Bone marrow (tissue), 2 donors: ENCODE data around the gene S100A9.
A peak's percentile ranks its signal among the peaks of the same experiment; 100 is the strongest.
"Not testable (repeated sequence)": the region's sequence is repeated elsewhere in the genome, so short reads cannot be mapped to it uniquely, and the experiment has no call there.

Source experiments
- DNase-seq, 2 donors: peaks; one replicate each; lab custom pipeline; 2025; lab: John Stamatoyannopoulos, UW

Gene S100A9

DNA sequence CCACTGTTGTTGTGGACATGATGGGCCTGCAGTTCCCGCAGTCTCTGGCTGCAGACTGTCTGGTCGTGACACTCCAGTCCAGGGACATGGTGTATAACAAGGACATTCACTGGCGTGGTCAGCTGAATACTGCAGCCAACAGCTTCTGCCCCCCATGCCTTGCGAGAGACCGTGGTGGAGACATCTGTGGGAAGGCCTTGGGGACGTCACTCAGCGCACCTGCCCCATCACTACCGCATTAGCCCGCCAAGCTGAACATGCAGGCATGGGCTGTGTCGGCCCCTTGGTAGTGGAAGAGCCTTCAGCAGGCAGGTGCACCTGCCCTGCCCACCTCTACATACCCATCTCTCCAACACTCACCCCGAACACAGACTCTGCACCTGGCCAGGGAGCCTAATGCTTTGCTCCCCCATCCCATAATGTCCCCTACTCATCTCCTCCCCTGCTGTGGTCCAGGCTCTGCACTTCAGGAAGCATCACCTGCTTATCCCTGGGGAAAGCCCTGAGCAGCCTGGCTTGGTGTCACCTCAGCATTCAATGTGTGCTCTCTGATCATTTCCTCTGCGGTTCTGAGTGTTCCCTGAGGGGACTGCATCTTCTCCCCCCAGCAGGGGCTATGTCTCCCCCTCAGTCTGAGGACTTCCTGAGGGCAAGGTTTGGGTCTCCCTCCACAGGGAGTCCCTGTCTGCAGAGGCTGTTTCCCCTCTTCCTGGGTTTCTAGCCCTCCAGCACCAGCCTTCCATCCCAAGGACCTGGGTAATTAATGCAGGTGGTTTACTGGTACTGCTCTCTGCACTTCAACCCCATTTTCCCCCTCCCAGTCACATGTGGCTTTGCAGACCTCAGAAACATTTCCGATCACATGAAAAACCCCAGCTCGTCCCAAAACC lies 12.2 kb upstream of the S100A9 start:
- no peak for DNase-seq

DNA sequence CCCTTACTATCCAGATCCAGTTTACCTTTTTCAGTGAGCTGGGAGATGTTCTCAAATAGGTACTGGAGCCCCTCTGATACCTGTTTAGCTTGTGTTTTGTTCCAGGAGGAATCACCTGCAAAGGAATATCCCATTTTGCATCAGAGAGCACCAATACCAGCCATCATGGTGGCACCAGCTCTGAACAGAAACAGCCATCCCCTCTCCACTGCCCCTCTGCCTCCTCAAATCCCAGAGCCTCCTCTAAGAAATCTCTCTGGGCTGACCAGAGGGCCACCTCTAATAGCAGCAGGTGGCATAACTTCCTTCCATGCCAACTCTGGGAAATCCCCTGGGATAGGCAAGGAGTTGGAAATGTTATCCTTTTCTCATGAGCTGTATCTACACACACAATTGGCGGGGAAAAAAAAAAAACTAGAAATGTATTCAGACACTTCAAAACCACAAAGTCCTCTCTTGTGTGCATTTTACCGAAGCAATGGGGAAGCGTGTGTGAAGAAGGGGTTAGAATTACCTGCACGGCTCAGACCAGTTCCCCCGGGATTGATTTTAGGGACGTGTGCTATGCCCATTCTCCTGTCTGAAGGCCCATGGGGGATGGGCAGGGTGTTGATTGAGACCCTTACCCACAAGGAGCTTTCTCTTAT lies 11.5 kb upstream of the S100A9 start:
- no peak for DNase-seq

DNA sequence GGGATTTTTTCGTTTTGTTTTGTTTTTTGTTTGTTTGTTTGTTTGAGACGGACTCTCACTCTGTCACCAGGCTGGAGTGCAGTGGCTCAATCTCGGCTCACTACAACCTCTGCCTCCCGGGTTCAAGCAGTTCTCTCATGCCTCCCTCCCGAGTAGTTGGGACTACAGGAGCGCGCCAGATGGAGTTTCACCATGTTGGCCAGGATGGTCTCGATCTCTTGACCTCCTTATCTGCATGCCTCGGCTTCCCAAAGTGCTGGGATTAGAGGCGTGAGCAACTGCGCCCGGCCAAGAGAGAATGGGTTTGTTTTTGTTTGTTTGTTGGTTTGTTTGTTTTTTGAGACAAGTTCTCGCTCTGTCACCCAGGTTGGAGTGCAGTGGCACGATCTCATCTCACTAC lies 10.6 kb upstream of the S100A9 start:
- not testable (repeated sequence) for DNase-seq

DNA sequence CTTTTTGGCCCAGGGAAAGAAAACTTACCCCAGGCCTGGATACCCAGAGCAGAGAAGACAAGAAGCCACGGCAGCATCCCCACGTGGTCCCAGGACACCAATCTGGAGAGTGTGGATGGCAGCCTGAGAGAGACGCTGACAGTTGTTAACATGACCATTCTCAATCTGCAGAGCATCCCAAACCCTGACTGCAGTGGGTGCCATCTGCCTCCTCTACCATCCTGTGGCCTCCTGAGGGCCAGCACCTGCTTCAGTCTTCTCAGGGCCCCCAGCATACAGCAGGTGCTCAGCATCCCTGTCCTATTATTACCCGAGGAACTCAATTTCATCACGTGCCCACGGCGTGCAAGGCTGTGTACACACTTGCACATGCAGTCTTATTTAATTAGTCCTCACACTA lies 9.8 kb upstream of the S100A9 start:
- DNase-seq = no peak

DNA sequence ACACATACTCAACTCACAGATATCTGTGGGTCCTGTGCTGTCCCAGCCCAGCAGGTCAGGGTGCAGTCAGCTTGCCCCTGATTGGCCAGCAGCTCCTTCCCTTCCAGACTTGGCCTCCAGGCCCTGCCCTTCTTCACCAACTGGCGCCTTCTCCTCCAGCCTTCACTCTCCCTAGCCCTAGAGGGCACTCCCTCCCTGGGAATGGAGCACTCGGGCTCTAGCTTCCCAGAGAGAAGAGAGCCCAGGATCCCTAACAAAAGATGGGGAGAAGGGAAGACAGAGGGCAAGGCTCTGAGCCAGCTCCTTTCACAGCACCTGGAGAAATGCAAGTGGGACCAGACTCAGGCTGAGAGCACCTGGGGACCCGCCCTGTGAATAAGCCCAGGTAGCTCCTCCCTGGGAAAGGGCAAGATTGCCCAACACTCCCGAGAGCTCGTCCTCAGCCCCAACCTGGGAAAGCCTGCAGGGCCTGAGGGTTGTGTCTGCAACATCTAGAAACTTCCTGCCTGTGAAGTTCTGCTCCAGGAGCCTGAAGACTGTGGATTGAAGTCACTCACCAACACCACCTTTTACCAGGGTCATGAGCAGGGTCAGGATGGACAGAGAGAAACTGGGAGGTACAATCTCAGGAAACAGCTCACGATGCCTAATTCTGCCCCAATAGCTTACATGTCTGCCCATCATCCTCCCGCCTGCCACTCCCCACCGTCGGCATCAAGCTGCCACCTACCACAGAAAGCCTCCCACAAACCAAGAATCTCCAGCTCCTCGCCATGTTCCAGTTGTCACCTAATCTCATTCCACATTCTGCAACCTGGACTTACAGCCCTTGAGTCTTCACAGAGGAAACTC lies 8.9 kb upstream of the S100A9 start, which contains the start of gene PGLYRP4:
TSS of gene PGLYRP4 (minus strand) at position 331 of the 852 bp plus-strand sequence. CDS start 909 bp downstream, outside the sequence.
- no peak for DNase-seq

DNA sequence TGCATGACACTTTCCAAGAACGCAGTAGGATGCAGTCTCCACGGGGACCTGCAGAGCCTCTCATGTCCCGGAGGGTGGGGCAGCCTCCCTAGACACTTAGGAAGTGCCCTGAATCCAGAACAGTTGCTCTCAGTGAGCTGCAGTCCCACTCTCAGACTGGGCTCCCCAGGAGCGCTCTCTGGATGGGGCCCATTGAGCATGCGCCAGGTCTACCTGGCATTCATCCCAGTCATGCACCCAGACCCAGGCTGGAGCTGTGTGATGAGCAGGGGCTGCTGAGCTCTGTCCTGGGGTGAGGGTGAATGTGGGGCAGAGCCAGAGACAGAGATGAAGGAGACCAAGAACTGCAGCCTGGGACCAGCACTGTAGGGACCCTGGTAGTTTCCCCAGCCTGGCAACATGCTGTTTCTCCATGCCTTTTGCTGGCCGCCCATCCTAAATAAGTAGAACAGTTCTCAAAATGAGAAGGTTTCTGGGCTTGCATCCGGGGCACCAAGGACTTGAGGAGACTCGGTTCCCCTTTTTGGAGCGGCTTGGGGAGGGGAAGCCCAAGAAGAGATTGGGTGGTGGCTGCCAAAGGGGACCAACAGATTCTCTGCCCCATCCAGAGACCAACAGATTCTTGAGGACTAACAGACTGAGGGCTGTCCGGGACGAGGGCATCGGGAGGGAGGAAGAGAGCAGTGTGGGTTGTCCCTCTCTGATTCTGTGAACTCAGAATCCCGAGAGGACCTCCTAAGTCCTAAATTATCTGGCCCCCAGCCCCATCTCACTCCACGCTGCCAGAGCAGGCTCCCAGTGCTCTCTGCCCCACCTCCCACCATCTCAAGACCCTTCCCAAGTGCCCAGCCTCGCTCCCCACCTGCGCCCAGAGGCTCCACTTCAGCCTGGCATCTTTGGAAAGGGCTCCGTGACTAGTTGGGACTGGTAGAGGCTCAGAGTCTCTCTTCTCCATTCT lies 8.0 kb upstream of the S100A9 start:
- no peak for DNase-seq

DNA sequence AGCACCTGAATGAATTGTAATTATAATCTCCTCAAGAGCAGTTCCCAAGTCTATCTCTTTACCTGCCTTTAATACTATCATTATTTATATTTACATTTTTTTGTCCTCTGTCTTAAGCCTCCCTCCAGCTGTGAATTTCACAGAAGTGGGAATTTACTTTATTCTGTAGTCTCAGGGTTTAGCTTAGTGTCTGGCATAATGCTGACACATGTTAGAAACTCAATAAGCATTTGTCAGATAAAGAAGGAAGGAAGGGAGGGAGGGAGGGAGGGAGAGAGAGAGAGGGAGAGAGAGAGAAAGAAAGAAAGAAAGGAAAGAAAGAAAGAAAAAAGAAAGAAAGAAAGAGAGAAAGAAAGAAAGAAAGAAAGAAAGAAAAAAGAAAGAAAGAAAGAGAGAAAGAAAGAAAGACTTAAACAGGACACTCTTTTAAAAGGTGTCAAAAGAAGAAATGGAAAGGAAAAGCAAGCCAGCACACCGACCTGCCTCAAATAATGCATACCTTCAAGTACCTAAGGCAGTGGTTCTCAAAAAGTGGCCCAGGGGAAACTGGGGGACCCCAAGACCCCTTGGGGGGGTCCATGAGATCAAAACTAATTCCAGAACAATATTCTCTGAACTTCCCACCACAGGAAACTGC lies 7.2 kb upstream of the S100A9 start:
- no peak for DNase-seq

DNA sequence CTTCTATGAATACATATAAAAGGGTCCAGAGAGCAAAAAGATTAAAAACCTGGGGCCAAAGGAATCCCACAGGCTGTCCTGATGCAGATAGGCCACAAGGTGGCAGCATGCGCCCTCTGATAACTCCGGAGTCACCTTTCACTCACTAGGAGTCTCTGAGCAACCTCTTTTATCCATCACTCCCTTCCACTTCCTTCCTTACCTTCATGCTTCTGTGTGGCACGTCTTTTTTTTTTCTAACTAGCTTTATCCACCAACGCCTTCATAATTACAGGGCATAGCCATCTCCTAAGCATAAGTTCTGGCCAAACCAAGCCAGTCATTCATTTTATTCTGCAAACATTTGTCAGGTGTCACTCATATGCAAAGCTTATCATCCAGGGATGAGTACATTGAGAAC lies 5.1 kb upstream of the S100A9 start:
- DNase-seq = peak; percentile 14 to 52

DNA sequence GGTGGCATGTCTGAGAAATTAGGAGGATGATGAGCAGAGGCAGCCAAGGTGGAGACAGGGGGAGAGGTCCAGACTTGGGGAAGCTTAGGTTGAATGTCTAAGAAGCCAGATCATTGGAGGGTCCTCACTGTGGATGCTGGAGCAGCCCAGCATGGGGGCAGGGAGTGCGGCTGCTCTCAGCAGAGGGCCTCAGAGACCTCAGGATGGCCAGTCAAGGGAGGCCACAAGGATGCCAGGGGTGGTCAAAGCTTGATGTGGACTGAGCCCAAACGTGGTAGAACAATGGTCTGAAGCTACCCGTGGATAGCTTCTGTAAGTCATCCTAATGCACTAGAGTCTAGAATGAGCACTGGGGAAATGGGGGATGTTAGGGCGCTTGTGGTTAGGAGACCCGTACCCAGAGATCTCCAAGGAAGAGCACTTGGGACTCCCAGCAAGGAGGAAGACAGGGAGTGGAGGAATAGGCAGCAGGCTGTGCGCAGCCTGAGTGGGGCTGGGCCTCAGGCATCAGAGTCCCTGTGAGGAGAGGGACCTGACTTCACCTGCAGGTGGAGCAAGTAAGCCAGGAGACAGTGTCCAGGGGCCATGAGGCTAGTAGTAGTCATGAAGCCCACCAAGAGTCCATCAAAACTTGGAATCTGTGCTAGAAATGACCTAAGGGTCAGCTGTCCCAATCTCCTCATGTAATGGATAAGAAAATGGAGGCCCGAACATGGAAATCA lies 4.3 kb upstream of the S100A9 start:
- no peak for DNase-seq

DNA sequence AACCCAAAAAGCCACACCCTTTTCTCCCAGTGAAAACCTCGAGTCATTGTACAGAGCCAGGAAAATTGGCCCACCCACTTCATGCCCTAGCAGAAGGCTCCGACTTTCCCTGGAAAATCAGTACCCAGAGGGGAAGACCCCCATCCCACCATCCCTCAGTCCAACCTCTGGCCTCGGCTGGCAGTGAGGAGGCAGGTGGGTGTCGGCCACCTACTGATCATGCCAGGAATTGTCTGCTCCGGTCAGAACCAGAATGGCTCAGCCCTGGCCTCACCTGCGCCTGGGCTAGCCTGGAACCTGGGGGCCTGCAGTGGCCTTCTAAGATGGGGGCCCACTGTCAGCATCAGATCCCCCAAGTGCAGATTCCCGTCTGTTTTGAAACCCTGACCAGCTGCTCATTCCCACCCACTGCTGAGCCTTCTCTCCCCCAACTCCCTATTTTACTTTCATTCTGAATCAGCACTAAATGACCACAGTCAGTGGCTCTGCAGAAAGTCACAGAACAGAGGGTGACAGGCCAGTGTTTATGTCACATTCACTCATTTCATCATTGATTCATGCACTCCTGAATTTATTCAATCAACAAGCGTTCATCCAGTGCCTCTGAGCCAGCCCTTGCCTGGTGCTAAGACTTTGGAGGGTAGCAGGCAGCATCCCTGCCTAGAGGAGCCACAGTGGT lies 3.0 kb upstream of the S100A9 start:
- no peak for DNase-seq

DNA sequence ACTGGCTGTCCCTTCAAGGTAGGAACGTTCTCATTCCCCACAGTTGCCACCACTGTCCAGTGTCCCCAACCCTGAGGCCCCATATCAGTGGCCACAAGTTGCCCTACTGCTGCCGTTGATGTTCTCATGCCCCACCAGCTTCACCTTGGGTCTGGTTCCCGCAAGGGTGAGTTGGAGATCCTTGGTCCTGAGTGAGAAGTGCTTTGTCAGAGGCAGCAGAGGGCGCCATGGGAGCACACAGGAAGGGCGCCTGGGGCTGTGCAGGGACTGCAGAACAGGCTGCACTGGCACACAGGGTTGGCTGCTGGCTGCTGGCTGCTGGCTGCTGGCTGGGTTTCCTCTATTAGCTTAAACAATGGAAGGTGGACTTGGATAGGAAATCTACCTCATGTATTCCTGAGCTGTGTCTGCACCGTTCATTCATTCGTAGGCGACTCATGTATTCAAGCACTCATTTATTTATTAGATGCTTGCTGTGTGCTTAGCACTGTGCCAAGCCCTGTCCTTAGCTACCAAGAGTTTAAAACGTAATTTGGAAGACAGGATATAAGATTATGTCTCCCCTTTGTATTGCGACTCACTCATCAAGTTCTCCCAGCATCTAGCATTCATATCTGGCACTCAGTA lies 2.1 kb upstream of the S100A9 start:
- DNase-seq = peak; percentile 27 to 57

DNA sequence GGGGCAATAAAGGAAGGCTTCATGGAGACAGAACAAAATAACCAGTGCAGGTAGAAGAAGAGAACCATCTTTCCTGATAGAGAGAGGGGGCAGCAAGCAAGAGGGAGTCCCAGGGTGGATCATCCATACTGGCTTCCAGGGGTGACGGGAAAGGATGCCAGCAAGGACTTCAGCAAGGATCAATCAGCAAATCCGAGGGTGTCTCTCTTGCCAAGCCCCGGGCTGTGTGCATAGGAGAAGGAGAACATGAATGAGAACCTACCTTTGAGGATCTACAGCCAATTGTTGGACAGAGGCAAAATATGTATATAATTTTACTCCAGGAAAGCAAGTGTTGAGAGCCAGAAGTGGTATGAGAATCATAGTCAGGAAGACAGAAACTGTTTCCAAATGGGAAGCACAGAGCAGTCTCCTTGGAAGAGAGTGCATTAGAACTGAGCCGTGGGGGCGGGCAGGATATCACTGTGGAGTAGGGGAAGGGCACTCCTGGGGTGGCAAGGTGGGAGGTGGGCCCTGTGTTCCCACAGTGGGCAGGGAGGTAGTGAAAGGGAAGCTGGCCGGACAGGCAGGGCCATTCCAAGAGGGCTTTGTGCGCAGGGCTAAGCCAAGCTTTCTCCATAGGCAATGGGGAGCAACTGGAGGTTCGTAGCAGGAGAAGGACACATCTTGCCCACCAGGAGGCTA lies 1.1 kb upstream of the S100A9 start:
- no peak for DNase-seq

DNA sequence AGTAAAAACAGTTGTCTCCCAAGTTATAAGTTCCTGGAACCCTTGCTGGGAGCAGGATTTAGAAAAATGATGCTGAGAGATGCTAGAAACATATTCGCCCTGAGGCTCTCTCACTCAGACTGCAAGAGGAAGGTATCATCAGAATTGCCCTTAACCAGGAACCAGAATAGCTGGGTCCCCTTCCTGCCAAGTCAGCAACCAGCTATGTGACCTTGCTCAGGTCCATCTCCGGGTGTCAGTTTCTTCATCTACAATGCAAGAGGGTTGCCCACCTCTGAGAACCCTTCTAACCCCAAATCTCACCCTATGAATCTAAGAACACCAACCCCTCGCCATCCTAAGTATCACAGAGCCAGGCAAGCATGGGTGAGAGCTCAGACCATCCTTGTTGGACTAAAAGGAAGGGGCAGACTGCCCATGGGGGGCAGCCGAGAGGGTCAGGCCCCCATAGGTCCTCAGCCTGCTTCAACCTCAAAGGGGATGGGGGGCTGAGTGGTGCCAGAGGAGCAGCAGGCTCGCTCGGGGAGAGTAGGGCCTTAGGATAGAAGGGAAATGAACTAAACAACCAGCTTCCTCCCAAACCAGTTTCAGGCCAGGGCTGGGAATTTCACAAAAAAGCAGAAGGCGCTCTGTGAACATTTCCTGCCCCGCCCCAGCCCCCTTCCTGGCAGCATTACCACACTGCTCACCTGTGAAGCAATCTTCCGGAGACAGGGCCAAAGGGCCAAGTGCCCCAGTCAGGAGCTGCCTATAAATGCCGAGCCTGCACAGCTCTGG lies 390 bp upstream of the S100A9 start:
- peak in 1 of 2 donors; percentile 58 for DNase-seq

DNA sequence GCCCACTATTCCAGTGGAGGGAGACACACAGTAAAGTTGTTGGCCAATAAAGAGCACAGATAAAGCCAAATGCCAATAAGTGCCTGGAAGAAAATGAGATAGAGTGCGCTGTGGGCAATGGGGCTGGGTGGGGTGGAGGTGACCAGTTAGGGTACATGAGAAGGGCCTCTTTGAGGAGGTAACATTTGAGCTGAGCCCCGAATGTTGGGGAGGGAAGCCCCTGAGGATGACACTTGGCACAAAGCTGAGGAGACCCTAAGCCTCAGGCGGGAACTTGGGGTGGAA lies 979 bp downstream of the S100A9 start:
- DNase-seq = no peak

DNA sequence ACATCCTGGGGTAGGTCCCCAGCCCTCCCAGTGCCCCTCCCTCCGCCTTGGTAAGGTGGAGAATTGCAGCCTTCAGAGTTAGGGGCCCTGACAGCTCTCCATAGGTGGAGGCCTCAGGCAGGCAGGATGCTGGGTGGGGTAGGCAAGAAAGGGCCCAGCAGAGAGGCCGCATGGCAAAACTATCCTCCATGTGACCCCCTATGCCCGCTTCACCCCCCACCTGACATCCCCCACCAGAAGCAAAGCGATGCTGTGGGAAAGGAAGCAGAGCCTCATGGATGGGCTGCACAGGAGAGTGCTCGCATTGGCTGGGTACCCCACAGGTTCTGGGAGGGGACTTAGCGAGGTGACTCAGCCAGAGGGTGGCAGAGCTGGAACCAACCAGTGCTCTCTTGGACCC lies 1.6 kb downstream of the S100A9 start:
- DNase-seq = no peak

DNA sequence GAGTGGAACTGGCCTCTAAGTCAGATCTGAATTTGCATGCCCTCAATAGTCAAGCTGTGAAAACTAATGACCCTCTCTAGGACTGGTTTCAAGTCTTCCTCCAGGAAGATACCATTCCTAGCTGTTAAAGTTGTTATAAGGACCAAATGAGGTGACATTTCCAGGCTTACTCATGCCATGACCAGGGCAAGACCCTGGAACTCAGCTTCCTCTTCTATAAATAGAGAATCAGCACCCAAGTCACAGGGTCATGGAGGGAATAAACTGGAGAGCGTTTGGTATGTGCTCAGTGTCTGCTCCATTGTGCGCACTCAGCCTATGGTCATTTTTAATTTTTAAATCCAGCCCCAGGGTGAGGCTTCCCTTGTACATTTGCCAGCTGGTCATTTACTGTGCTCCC lies 2.5 kb downstream of the S100A9 start:
- DNase-seq = no peak

DNA sequence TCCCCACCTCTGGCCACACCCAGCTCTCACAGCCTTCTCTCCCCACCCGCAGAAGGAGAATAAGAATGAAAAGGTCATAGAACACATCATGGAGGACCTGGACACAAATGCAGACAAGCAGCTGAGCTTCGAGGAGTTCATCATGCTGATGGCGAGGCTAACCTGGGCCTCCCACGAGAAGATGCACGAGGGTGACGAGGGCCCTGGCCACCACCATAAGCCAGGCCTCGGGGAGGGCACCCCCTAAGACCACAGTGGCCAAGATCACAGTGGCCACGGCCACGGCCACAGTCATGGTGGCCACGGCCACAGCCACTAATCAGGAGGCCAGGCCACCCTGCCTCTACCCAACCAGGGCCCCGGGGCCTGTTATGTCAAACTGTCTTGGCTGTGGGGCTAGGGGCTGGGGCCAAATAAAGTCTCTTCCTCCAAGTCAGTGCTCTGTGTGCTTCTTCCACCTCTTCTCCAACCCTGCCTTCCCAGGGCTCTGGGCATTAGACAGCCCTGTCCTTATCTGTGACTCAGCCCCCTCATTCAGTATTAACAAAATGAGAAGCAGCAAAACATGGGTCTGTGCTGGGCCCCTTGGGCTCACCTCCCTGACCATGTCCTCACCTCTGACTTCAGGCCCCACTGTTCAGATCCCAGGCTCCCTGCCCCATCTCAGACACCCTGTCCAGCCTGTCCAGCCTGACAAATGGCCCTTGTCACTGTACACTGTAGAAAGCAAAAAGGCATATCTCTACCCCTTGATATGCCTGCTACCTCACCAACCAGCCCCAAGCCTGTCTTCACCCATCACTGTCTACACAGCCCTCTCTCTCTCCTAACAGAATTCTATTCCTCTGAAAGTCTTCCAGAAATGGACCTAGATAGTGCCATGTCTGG lies 3.2 kb downstream of the S100A9 start:
- DNase-seq = no peak
